Breast epithelium (tissue), 4 donors: Measurements from ENCODE around the gene KDM4B. TPM values are rescaled to one million over a fixed set of nuclear protein-coding genes. Genes with fewer than 3 reads are reported as not detected.
A peak's percentile ranks its signal among the peaks of the same experiment; 100 is the strongest.
"Not testable (repeated sequence)": the region's sequence is repeated elsewhere in the genome, so short reads cannot be mapped to it uniquely, and the experiment has no call there.

ENCODE experiments used
- DNase-seq, 2 donors: peaks; one replicate each; pipeline ENCODE4 v3.0.0-alpha.2; 2019; ENCODE audit warnings: low spot score in 2 of 2
- H3K27ac ChIP-seq, 2 donors: fragments of 200-600 bp; sonication (generic) in 1 of 2; one replicate each; pipeline ENCODE4 v1.5.1; 2016 to 2019; ENCODE audit warnings: mild to moderate bottlenecking in 1 of 2
- H3K27me3 ChIP-seq, 2 donors: fragments of 200-600 bp; sonication (generic) in 1 of 2; one replicate each; pipeline versions ENCODE4 v1.5.1 to v1.6.0; 2017 to 2019; ENCODE audit warnings: control low read depth in 1 of 2, mild to moderate bottlenecking in 1 of 2
- H3K36me3 ChIP-seq: fragments of 200-600 bp; one replicate; pipeline ENCODE4 v1.5.1; 2019
- H3K4me1 ChIP-seq, 2 donors: fragments of 200-600 bp; sonication (generic); one replicate each; pipeline ENCODE4 v1.5.1; 2016 to 2019; ENCODE audit warnings: control low read depth in 1 of 2
- H3K4me3 ChIP-seq, 3 donors: fragments of 200-600 bp; sonication (generic); 1 replicate in 2 of 3; 2 replicates in 1 of 3; pipeline ENCODE4 v1.5.1; 2016 to 2019; ENCODE audit warnings: mild to moderate bottlenecking in 3 of 3, moderate library complexity in 2 of 3
- H3K9me3 ChIP-seq, 2 donors: fragments of 200-600 bp; sonication (generic) in 1 of 2; one replicate each; pipeline ENCODE4 v1.5.1; 2016 to 2019; ENCODE audit warnings: control low read depth in 1 of 2
- CTCF ChIP-seq, 3 donors: fragments of 450-650 bp; IDR thresholded peaks; one replicate each; pipeline ENCODE4 v1.5.1; 2016 to 2017; ENCODE audit warnings: antibody characterized with exemption in 3 of 3, mild to moderate bottlenecking in 3 of 3, moderate library complexity in 3 of 3
- POLR2A ChIP-seq: fragments of 450-650 bp; IDR thresholded peaks from one replicate; pipeline ENCODE4 v1.6.1; 2016; ENCODE audit warnings: antibody characterized with exemption, mild to moderate bottlenecking, moderate library complexity
- POLR2AphosphoS5 ChIP-seq, 3 donors: sonication (generic); formaldehyde crosslinking; IDR thresholded peaks; one replicate each; pipeline ENCODE4 v1.6.1; 2017; ENCODE audit warnings: antibody characterized with exemption in 3 of 3
- intact Hi-C: fragments of 100-400 bp; cut with DNase I; formaldehyde crosslinking; loops from one replicate; pipeline ENCODE4 v1.15.1; 2023; ENCODE audit warnings: low total_unique reads
- total RNA-seq, 3 donors: library from RNA; depleted of rRNA; stranded (reverse); fragments of >200 nt; gene quantifications; one replicate each; pipeline ENCODE4 v1.1.0, GENCODE V29; 2016

The KDM4B gene
- total RNA-seq, 3 donors from 2014 or later, result 25.0 to 55.3 (median 40.3) TPM

DNA sequence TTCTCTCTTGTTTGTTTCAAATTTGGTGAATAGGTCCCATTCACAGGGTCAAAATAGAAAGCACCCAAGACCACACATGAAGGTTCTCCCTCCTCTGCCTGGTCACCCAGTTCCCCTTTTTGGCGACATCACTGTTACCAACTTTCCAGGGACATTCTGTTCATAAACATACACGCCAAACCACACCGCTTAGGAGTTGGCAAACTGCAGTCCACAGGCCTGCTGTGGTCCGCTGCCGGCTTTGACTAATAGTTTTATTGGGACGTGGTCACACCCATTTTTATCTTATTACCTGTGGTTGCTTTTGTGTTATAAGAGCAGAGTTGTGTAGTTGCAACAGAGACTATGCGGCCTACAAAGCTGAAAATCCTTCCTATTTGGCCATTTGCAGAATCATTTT is 35.4 kb upstream of the KDM4B start:
- Histone ChIP-seq H3K36me3 (no peaks in the 10 kb centered on the region), H3K27me3 (no peaks in the 10 kb centered on the region), H3K9me3 (no peaks in the 10 kb centered on the region), H3K27ac (no peak overlapping the region), H3K4me3 (no peak overlapping the region), H3K4me1 (no peaks in the 10 kb centered on the region)
- TF ChIP-seq POLR2AphosphoS5 (IDR thresholded peaks at IDR 0.05), result no peak
- TF ChIP-seq POLR2A, result no peak
- TF ChIP-seq CTCF (IDR thresholded peaks at IDR 0.05), result no peak
- peak in 1 of 2 donors; percentile 38 for DNase-seq
- intact Hi-C loops, result no loop called here

GRCh38 chr19:4935444-4935843 is 33.5 kb upstream of the KDM4B start:
- Histone ChIP-seq H3K4me3 (no peak overlapping the region), H3K9me3 (no peaks in the 10 kb centered on the region), H3K27me3 (no peaks in the 10 kb centered on the region), H3K4me1 (no peaks in the 10 kb centered on the region), H3K27ac (no peak overlapping the region), H3K36me3 (no peaks in the 10 kb centered on the region)
- no peak for DNase-seq
- intact Hi-C loops, result no loop called here
- TF ChIP-seq POLR2A (no peak), CTCF (IDR thresholded peaks at IDR 0.05) (no peak), POLR2AphosphoS5 (IDR thresholded peaks at IDR 0.05) (no peak)

DNA sequence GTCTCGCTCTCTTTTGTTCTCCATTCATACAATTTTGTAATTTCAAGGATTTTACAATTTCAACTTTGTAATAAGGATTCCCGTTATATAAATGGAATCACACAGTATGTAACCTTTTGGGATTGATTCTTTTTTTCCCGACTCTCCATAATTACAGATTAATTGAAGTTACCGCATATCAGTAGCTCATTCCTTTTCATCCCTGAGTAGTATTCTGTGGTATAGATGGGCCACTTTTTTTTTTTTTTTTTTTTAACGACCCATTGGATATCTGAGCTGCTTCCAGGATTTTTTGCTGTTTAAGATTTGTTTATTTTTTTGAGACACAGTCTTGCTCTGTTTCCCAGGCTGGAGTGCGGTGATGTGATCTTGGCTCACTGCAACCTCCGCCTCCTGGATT is 31.9 kb upstream of the KDM4B start:
- no peaks in the 10 kb centered on the region for H3K27me3 ChIP-seq

DNA sequence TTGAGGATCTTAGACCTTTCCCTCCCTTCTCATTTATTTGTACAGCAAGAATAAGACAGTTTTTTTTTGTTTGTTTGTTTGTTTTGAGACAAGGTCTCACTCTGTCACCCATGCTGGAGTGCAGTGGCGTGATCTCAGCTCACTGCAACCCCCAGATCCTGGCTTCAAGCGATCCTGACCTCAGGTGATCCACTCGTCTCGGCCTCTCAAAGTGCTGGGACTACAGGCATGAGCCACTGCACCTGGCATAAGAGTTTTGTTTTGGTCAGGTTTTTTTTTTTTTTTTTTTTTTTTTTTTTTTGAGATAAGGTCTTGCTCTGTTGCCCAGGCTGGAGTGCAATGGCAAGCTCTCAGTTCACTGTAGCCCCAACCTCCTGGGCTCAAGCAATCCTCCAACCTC is 30.5 kb upstream of the KDM4B start:
- H3K27ac ChIP-seq, H3K27me3 ChIP-seq, H3K4me1 ChIP-seq, H3K9me3 ChIP-seq, H3K4me3 ChIP-seq, intact Hi-C loops, H3K36me3 ChIP-seq, DNase-seq: not testable (repeated sequence)

More for the DNA sequence above, 31.9 kb upstream of the KDM4B start:
- Histone ChIP-seq H3K36me3 (no peaks in the 10 kb centered on the region), H3K9me3 (no peaks in the 10 kb centered on the region), H3K4me3 (no peak overlapping the region), H3K4me1 (no peaks in the 10 kb centered on the region), H3K27ac (no peak overlapping the region)
- intact Hi-C loops, result no loop called here
- TF ChIP-seq CTCF (IDR thresholded peaks at IDR 0.05) (no peak), POLR2AphosphoS5 (IDR thresholded peaks at IDR 0.05) (no peak), POLR2A (no peak)
- DNase-seq, result no peak

DNA sequence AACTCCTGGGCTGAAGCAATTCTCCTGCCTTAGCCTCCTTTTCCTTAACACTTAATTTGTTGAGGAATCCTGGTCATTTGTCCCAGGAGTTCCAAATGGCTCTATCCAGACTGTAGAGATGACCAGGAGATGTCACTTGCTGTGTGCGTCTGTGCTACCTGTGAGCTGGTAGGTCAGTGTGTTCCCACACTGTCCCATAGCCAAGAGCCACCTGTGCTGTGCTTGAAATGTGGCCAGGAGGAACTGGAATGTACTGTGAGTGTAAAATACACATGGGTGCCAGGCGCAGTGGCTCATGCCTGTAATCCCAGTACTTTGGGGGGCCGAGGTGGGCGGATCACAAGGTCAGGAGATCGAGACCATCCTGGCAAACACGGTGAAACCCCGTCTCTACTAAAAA is 29.4 kb upstream of the KDM4B start:
- H3K4me1 ChIP-seq, result no peaks in the 10 kb centered on the region
- no peak for DNase-seq
- H3K4me3 ChIP-seq, result no peak overlapping the region
- H3K36me3 ChIP-seq, result no peaks in the 10 kb centered on the region
- H3K9me3 ChIP-seq, result no peaks in the 10 kb centered on the region
- H3K27ac ChIP-seq, result no peak overlapping the region
- no peaks in the 10 kb centered on the region for H3K27me3 ChIP-seq
- intact Hi-C loops, result no loop called here
- no peak for TF ChIP-seq CTCF (IDR thresholded peaks at IDR 0.05)
- no peak for TF ChIP-seq POLR2A
- no peak for TF ChIP-seq POLR2AphosphoS5 (IDR thresholded peaks at IDR 0.05)

GRCh38 chr19:4941638-4942169 is 27.2 kb upstream of the KDM4B start:
- intact Hi-C loops, result loop anchor here (10.0 kb wide), 1 partner anchor 1673 kb away; no protein-coding TSS in a partner anchor
- not testable (repeated sequence) for H3K4me1 ChIP-seq, H3K27ac ChIP-seq, DNase-seq, H3K36me3 ChIP-seq, H3K9me3 ChIP-seq, H3K4me3 ChIP-seq, H3K27me3 ChIP-seq

GRCh38 chr19:4950650-4951049 is 18.3 kb upstream of the KDM4B start:
- H3K27me3 ChIP-seq, H3K27ac ChIP-seq, intact Hi-C loops, H3K4me1 ChIP-seq, H3K36me3 ChIP-seq, H3K9me3 ChIP-seq, DNase-seq, H3K4me3 ChIP-seq: not testable (repeated sequence)
